NCI-H82 treated with DMSO at 0.1 percent for 48 hours (cell line): ENCODE results near the gene CCDC7.

Experiments
- DNase-seq: peaks from one replicate; lab custom pipeline; 2025; ENCODE audit not compliant: unreplicated experiment; lab: John Stamatoyannopoulos, UW

The CCDC7 gene

DNA sequence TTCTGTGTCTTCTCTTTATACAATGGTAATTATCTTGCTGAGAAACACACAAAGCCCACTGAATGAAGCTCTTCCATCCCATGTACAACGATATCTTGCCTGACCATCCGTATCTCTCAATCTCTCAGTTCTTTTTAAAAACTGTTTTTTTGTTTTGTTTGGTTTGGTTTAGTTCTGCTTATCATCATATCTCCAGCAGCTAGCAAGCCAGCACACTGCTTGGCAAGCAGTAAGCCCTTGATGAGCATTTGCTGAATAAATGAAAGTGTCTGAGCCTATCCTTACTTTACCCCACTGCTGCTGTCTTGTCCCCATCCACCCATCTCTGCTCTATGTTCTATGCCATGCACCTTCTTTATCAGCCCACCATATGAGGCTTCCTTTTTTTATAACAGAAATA, 477.9 kb downstream of the CCDC7 start:
- DNase-seq: no peak
